Activated T-helper 1 cell treated with anti-CD3 and anti-CD28 coated beads, Interleukin-2, amount 50 U/mL, for 16 hours (primary cell): ENCODE data around the gene CARMIL3.
"Not testable (repeated sequence)": the region's sequence is repeated elsewhere in the genome, so short reads cannot be mapped to it uniquely, and the experiment has no call there.

ENCODE experiments used
- DNase-seq, 2 donors: peaks; one replicate each; pipeline ENCODE4 v3.0.0-alpha.2; 2020; ENCODE audit warnings: low read depth in 1 of 2, low spot score in 1 of 2

Gene CARMIL3

DNA sequence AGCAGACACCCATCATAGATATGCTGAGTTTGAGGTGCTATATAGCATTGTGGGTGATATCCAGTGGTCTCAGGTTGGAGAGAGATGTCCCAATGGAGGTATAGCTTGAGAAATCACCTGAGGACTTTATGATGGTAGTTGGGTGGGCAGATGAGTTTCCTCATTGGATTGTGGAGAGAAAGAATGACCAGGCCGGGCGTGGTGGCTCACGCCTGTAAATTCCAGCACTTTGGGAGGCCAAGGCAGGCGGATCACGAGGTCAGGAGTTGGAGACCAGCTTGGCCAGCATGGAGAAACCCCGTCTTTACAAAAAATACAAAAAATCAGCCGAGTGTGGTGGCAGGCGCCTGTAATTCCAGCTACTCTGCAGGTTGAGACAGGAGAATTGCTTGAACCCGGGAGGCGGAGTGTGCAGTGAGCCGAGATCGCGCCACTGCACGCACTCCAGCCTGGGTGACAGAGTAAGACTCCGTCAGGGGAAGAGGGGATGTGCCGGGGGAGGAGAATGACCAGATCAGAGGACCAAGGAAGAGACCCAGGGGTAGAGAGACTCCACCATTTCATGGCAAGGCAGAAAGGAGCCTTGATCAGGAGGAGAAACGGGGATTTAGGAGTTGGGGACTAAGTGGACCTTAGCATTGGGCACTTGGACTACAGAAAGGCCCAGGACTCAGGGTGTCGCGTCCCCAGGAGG is 41.5 kb downstream of the CARMIL3 start:
- no peak for DNase-seq

DNA sequence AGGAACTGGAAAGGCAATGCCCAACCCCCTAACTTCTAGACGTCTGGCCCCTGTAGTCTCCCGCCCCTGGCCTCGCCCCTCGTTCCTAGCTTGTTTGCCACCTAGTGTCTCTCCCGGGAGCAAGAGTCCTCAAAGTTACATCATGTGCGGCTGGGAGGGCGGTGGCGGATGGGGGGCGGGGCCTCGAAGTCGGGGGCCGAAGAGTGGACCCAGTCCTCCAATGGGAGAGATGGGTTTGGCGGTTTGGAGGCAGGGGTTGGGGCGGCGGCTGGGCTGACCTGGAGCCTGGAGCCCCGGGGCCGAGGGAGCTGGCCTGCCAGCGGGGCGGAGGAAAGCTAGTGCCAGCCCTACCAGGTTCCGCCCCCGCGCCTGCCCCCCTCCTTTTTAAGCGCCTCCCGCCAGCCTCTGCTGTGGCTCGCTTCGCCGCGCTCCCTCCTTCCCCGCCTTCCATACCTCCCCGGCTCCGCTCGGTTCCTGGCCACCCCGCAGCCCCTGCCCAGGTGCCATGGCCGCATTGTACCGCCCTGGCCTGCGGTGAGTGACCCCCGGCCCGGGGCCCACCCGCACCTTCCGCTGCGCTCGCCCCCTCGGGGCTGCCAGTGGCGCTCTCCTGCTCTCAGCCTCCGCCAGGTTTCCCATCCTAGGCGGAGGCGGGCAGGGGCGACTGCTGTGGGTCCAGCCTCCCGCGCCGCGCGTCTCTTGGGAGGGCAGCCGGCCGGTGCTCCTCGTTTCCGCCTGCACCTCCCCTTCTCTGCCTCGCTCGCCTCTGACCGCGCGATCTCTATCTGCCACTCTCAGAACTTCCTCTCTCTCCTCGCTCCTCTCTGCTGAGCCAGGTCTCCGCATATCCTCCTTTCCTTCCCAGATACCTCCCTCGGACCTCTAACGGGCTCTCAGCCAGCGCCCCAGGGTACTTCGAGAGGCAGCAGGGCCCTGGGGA is 42.4 kb downstream of the CARMIL3 start, which contains the start of gene PCK2:
PCK2 (plus strand) TSS at position 411 of the 940 bp plus-strand sequence; CDS start at position 506, 95 bp downstream.
- peak; percentile 42 to 82 for DNase-seq

DNA sequence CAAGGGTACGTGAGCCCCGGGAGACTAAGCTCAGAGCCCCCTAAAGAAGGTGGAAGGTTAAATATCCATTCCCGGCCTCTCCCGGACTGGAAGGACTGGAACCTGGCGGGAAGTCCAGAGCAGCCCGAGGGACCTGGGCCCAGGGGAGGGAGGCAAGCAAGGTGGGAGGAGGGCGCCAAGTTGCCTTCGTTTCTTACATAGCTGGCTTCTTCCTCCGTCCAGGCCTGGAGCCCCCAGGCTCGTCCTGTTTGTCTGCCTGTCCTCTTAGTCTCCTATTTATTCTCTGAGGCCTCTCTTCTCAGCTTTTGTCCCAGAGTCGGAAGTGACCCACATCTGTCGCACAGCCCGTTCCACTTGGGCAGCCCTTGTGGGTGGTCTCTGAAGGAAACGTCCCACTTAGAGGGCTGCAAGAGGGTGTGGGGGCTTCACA is 43.0 kb downstream of the CARMIL3 start:
- DNase-seq, result no peak

DNA sequence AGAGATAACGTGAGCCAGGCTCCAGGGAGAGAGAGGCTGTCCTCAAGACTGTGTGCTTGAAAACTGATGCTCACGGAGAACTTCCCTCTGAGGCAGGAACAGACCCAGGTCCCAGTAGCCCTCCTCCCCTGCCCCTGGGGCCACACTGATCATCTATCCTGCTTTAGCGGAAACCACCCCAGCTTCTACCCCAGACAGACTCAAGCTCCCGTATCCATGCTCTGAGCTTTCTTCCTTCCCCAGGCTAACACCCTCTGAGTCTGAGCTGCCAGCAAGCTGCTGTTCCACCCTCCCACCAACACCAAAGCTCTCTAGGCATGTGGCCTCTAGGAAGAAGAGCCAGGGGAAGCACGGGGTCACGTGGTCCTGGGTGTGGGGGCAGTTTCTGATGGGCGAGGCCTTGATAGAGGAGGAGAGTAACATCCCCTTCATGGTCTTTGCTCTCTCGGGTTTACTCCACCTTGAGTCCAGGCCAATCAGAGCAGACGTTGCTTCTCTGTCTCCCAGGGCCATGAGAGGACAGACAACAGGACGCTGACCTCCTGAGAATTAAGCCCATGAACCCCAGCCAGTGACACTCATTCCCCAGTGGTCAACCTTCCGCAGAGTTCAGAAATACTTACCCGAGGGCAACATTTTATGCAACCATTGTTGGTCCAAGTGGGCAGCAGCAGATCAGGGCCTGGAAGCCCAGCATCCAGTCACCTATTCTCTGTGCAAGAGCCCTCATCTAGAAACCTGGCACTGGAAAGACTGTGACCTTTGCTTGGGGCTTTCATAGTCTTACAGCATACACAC is 43.7 kb downstream of the CARMIL3 start:
- peak in 1 of 2 donors; percentile 36 for DNase-seq

DNA sequence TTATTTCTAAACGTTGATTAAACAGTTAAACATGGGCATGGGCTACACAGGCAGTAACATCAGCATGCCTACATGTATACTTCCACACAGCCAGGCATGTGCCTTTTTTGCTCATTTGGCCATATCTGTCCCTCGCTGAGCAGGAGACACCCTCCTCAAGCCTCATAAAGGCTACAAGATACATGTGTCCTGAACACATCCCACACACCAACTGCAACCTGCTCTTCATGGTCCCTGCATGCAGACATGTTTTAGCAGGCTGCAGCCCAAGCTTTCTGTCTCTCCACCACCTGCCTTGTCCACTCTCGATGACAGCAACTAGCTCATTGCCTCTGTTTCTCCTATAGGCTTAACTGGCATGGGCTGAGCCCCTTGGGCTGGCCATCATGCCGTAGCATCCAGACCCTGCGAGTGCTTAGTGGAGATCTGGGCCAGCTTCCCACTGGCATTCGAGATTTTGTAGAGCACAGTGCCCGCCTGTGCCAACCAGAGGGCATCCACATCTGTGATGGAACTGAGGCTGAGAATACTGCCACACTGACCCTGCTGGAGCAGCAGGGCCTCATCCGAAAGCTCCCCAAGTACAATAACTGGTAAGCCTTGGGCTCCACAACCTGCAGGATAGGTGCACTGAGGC is 44.9 kb downstream of the CARMIL3 start:
- no peak for DNase-seq

DNA sequence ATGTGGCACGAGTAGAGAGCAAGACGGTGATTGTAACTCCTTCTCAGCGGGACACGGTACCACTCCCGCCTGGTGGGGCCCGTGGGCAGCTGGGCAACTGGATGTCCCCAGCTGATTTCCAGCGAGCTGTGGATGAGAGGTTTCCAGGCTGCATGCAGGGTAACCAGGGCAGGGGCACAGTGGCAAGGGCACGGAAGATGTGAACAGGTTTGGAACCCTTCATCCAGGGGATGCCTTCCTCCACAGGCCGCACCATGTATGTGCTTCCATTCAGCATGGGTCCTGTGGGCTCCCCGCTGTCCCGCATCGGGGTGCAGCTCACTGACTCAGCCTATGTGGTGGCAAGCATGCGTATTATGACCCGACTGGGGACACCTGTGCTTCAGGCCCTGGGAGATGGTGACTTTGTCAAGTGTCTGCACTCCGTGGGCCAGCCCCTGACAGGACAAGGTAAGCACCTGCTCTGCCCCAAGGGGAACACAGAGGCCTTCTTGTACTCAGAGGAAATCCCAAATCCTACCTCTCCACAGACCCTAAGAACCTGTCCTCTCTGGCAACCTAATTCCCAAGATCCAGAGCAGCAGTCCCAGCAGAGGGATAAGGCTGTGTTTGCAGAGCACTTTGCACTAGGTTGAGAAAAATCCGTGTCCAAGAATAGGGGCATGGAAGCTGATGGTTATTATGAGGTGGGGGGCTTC is 46.6 kb downstream of the CARMIL3 start:
- no peak for DNase-seq

DNA sequence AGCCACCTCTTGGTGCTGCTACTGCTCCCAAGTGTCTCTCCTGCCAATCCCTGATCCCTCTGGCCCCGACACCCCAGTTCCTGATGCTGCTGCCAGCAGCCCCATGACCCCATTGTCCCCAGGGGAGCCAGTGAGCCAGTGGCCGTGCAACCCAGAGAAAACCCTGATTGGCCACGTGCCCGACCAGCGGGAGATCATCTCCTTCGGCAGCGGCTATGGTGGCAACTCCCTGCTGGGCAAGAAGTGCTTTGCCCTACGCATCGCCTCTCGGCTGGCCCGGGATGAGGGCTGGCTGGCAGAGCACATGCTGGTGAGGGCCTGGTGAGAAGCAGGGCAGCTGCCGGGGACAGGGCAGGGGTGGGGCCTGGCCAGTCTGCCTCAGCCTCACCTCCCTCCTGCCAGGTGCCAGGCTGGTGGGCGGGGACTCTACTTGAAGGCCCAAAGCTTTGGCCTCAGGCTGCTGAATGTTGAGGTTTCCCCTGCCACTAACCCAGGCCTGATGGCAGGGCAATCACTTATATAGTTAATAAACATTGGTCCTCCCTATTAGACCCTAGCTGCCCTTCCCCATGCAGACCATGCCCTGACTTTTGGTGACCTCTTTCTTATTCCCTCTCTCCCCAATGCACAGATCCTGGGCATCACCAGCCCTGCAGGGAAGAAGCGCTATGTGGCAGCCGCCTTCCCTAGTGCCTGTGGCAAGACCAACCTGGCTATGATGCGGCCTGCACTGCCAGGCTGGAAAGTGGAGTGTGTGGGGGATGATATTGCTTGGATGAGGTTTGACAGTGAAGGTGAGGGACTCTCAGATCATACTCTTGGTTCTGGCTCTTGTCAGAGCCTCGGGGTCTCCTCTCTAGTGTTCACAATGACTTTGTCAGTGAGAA is 47.4 kb downstream of the CARMIL3 start:
- no peak for DNase-seq

DNA sequence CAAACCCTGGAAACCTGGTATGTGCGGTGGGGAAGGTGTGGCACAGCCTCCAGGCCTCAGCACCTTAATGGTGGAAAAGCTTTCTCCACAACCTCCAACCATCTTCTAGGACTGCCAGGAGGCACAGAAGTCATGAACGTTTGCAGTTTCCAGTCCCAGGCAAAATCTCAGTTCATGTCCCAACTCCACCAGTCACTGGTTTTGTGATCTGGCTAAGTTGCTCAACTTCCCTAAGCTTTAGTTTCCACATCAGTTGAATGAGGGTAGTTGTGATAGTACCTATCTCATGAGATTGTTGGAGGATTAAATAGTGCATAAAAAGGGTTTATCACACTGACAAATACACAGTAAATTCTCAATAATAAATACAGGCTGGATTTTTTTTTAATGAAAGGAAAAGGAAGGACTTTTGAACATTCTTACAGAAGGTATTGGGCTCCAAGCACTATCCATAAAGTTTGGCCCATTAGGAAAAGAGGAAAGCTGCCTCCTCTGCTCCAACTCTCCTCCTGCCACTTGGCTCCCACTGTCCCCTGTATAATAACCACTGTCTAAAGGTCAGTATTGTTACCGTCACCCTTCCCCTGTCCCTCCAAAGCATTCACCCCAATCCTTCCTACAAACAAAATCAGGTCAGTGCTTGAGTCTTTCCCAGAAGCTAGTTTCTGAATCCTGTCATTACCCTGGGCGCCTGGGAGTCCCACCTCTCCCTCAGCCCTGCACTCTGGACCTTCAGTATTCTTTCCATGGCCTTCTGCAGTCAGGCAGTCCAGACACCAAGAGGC is 48.6 kb downstream of the CARMIL3 start:
- no peak for DNase-seq

DNA sequence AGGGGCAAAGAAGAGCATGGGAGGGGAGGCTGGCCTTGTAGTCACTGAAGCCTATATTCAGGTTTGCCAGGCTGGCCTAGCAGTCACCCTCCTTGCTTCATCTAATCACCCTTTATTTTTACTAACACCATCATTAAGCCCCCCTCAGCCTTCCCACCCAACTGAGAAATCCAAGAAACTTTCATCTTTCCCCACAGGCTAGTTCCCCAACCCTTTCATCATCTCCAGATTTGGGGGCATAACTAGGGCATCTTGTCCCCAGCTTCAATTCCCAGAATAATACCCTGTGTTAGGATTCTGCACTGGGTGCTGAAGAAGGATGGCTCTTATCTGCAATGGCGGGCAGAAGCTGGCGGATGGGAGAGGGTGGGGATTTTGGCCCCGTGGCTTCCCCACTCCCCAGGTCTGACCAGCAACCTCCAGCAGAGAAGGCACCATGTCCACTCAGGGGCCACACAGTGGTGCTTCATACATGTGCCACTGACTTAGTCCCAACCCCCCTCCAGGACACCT is 49.2 kb downstream of the CARMIL3 start:
- DNase-seq, result no peak

DNA sequence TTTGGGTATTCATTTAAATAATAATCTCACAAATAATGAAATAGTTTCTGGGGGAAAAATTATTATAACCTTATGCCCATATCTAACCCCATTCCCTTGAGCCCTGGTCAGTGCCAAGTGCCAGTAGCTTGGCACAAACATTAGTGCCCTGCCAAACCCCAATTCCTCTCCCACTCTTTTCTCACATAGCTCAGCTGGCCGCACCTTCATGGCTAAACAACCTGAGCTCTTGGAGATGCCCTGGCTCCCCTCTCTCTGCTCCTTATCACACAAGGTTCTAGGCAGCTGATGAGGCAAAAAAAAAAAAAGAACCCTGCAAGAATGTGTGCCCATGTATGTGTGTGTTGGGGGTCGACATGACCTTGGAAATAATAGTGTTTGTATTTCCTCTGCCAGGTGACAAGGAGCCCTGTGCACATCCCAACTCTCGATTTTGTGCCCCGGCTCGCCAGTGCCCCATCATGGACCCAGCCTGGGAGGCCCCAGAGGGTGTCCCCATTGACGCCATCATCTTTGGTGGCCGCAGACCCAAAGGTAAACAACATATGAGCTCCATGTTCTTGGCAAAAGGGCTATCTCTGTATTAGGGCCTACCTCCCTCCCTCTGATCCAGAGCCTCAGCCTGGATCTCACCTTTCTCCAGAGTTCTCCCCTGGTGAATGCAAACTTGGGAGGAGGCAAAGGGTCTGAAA is 50.7 kb downstream of the CARMIL3 start:
- DNase-seq, result no peak

DNA sequence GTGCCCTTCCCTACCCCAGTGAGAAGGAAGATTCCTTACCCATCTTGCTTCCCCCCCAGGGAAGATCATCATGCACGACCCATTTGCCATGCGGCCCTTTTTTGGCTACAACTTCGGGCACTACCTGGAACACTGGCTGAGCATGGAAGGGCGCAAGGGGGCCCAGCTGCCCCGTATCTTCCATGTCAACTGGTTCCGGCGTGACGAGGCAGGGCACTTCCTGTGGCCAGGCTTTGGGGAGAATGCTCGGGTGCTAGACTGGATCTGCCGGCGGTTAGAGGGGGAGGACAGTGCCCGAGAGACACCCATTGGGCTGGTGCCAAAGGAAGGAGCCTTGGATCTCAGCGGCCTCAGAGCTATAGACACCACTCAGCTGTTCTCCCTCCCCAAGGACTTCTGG is 51.6 kb downstream of the CARMIL3 start:
- no peak for DNase-seq

DNA sequence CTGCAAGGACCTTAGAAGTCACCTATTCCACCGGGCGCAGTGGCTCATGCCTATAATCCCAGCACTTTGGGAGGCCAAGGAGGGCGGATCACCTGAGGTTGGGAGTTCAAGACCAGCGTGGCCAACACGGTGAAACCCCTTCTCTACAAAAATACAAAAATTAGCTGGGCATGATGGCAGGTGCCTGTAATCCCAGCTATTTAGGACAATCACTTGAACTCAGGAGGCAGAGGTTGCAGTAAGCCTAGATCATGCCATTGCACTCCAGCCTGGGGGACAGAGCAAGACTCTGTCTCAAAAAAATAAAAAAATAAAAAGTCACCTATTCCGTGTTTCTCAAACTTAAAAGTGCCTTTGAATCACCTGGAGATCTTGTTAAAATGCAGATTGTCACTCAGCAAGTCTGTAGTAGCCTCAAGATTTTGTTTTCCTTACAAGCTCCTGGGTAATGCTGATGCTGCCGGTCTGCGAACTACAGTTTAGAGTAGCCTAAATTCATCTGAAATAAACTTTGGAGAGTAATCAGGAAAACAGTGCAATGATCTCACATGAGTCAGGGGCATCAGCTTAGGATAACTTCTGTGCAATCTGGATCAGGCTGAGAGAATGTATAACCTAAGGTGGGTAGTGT is 53.9 kb downstream of the CARMIL3 start:
- DNase-seq, result not testable (repeated sequence)

DNA sequence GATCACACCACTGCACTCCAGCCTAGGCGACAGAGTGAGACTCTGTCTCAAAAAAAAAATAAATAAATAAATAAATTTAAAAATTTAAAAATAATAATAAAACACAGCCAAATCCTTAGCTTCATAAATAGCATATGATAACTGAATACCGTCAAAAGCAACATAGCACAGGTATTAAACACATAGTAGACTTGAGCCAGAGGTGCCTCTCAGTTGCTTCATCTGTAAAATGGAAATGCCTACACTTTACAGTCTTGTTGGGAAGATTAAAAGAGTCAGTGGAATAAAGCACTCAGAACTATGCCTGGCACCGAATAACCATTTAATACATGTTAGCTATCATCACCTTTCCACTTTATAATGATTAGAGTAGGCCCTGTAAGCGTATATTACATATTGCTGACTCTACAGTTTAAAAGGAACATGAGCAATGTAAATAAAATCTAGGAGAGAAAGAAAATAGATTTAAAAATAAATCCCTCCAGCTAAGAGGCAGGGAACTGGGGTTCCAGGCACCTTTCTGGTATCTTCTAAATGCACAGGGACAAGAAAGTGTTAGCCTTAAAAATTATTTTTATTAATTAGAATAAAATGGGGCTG is 55.0 kb downstream of the CARMIL3 start:
- no peak for DNase-seq

DNA sequence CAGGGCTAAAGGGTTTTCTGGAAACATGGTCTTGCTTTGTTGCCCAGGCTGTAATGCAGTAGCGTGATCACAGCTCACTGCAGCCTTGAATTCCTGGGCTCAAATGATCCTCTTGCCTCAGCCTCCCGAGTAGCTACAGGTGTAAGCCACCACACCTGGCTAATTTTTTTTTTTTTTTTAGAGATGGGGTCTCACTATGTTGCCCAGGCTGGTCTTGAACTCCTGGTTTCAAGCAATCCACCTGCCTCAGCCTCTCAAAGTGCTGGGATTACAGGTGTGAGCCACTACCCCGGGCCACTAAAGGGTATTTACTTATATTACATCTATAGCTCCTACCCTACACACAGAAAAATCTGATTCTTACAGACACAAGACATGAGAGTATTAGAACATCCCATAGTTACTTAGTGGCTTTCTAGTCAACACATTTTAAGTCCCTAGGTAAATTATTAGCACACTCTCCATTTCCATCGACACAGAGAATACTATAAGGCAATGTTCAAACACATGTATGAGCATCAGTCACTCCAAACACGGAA is 56.6 kb downstream of the CARMIL3 start:
- DNase-seq, result no peak

DNA sequence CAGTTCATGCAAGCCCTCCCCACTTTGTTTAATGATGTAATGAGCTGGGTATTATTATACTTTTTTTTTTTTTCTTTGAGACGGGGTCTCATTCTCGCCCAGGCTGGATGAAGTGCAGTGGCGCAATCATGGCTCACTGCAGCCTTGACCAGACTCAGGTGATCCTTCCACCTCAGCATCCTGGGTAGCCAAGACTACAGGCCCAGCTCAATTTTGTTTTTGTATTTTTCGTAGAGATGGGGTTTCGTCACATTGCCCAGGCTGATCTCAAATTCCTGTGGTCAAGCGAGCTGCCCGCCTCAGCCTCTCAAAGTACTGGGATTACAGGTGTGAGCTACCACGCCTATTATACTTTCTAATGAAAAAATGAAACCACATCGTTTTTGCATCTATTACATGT is 58.3 kb downstream of the CARMIL3 start:
- no peak for DNase-seq

DNA sequence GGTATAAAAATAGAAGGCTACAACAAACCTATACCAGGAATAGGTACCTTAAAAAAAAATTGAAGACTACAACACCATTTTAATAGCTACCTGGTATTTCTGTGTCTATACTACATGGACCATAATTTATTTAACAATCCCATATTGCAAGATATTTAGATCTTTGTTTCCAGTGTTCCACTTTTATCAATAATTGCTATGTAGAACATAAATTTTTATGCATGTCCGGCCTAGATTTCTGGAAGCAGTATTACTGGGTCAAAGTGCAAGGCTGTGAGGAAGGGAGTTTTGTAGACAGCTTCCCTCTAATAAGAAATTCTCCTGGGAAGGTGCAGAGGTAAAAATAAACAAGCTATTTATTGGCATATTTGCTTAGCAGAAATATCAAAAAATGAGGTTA is 58.7 kb downstream of the CARMIL3 start:
- no peak for DNase-seq

DNA sequence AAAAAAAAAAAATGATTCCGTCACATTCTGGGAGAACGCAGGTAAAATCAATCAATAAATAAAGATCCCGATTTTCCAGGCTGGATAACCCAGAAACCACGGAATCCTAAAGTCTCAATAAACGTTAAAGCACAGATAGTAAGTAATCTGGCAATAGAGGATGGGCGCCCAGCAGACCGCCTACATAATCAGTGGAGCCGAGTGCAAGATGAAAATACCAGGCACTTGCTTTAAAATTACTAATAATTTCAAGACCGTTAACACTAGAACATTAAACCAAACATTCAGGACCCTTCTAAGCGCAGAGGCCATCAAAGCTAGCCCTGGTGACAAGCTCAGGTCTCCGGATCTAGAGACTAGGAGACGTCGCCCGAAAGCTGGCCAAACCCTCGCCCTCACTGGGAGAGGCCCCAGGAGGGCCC is 61.6 kb downstream of the CARMIL3 start:
- DNase-seq, result no peak
